Lower leg skin (tissue), 4 donors: ENCODE results near the gene KCNJ10. TPM values are rescaled to one million over a fixed set of nuclear protein-coding genes. Genes with fewer than 3 reads are reported as not detected.
A peak's percentile ranks its signal among the peaks of the same experiment; 100 is the strongest.

Experiments
- DNase-seq, 2 donors: peaks; one replicate each; pipeline ENCODE4 v3.0.0-alpha.2; 2019; ENCODE audit warnings: low spot score in 2 of 2
- H3K4me3 ChIP-seq: fragments of 200-600 bp; sonication (generic); 2 replicates; pipeline ENCODE4 v1.5.1; 2017; ENCODE audit warnings: mild to moderate bottlenecking, low read depth; ENCODE audit not compliant: poor library complexity, severe bottlenecking
- CTCF ChIP-seq, 3 donors: fragments of 450-650 bp; IDR thresholded peaks; one replicate each; pipeline ENCODE4 v1.5.1; 2016; ENCODE audit warnings: antibody characterized with exemption in 3 of 3, mild to moderate bottlenecking in 3 of 3, moderate library complexity in 2 of 3
- POLR2A ChIP-seq, 2 donors: fragments of 450-650 bp; IDR thresholded peaks; one replicate each; pipeline ENCODE4 v1.6.1; 2016 to 2017; ENCODE audit warnings: antibody characterized with exemption in 2 of 2, mild to moderate bottlenecking in 1 of 2, moderate library complexity in 1 of 2
- WGBS, 2 donors: methylation state at CpG; one replicate each; pipeline ENCODE4 v1.1.5; 2018; 5-methylcytosine and 5-hydroxymethylcytosine counted together
- intact Hi-C: fragments of 100-400 bp; cut with DNase I; formaldehyde crosslinking; loops from one replicate; pipeline ENCODE4 v1.15.0; 2023; ENCODE audit warnings: low total_unique reads
- total RNA-seq, 4 donors: library from RNA; depleted of rRNA; stranded (reverse); fragments of >200 nt; gene quantifications; one replicate each; pipeline ENCODE4 v1.1.0, GENCODE V29; 2016

KCNJ10 gene
- total RNA-seq, 4 donors from 2014 or later = not detected

- intact Hi-C loops = loop anchor here (10.0 kb wide), 1 partner anchor 93 kb away; the partner anchor contains the start of gene CASQ1
- no peak overlapping the region for H3K4me3 ChIP-seq
- no peak for DNase-seq
- 78 to 83% methylated on average over 9 of the region's 9 CpGs for WGBS, 2 donors
- TF ChIP-seq POLR2A (IDR thresholded peaks at IDR 0.05) = no peak
- TF ChIP-seq CTCF (IDR thresholded peaks at IDR 0.05) = no peak
Observed at GRCh38 chr1:160101717-160102522, 32.0 kb upstream of the KCNJ10 start.

GRCh38 chr1:160101037-160101716 lies 31.2 kb upstream of the KCNJ10 start:
- no peak overlapping the region for H3K4me3 ChIP-seq
- peak; percentile 67 to 94 for DNase-seq
- WGBS, 2 donors = 22 to 24% methylated on average over 13 of the region's 13 CpGs
- TF ChIP-seq POLR2A (IDR thresholded peaks at IDR 0.05) = no peak
- TF ChIP-seq CTCF (IDR thresholded peaks at IDR 0.05) = peak in 1 of 3 donors; percentile 41
- intact Hi-C loops = loop anchor here (10.0 kb wide), 1 partner anchor 94 kb away; the partner anchor contains the start of gene CASQ1

GRCh38 chr1:160099716-160100375 lies 29.9 kb upstream of the KCNJ10 start:
- TF ChIP-seq POLR2A (IDR thresholded peaks at IDR 0.05) (no peak), CTCF (IDR thresholded peaks at IDR 0.05) (no peak)
- no peak for DNase-seq
- no peak overlapping the region for H3K4me3 ChIP-seq
- intact Hi-C loops = loop anchor here (10.0 kb wide), 1 partner anchor 95 kb away; the partner anchor contains the start of gene CASQ1
- 92% methylated on average over 2 of the region's 2 CpGs for WGBS, 2 donors

- 5 to 6% methylated on average over 16 to 19 of the region's 40 CpGs for WGBS, 2 donors
- intact Hi-C loops = no loop called here
- peak overlapping the region; percentile 22 for H3K4me3 ChIP-seq
Observed at GRCh38 chr1:160098852-160099561, 29.0 kb upstream of the KCNJ10 start.

More at GRCh38 chr1:160098852-160099561, 29.0 kb upstream of the KCNJ10 start:
- peak; percentile 96 to 99 for DNase-seq
- TF ChIP-seq POLR2A (IDR thresholded peaks at IDR 0.05) (no peak), CTCF (IDR thresholded peaks at IDR 0.05) (no peak)
